Cardiac fibroblast (primary cell): ENCODE data around the gene SOX30.
"Not testable (repeated sequence)": the region's sequence is repeated elsewhere in the genome, so short reads cannot be mapped to it uniquely, and the experiment has no call there.

ENCODE experiments used
- DNase-seq, 2 donors: peaks; one replicate each; pipeline versions ENCODE4 v3.0.0 to v3.0.0-alpha.2; 2010; ENCODE audit warnings: low read depth in 2 of 2
- H3K4me3 ChIP-seq, 2 donors: replicated peaks in 1 of 2; 1 replicate in 1 of 2; 2 replicates in 1 of 2; pipeline ENCODE4 v1.5.1; 2011; ENCODE audit warnings: low read depth in 2 of 2, low read length in 2 of 2, mild to moderate bottlenecking in 2 of 2, moderate library complexity in 1 of 2
- TF ChIP-seq, protein P1 (sequence below): IDR thresholded peaks from one replicate; pipeline ENCODE4 v1.5.1; 2011; ENCODE audit warnings: low read depth, mild to moderate bottlenecking, low read length, inconsistent platforms

SOX30 gene

GRCh38 chr5:157652377-157652692, at the start of gene SOX30:
SOX30 (minus strand) TSS chr5:157652438; CDS start chr5:157652078, 360 bp downstream.
- DNase-seq, result no peak
- TF ChIP-seq, protein P1, sequence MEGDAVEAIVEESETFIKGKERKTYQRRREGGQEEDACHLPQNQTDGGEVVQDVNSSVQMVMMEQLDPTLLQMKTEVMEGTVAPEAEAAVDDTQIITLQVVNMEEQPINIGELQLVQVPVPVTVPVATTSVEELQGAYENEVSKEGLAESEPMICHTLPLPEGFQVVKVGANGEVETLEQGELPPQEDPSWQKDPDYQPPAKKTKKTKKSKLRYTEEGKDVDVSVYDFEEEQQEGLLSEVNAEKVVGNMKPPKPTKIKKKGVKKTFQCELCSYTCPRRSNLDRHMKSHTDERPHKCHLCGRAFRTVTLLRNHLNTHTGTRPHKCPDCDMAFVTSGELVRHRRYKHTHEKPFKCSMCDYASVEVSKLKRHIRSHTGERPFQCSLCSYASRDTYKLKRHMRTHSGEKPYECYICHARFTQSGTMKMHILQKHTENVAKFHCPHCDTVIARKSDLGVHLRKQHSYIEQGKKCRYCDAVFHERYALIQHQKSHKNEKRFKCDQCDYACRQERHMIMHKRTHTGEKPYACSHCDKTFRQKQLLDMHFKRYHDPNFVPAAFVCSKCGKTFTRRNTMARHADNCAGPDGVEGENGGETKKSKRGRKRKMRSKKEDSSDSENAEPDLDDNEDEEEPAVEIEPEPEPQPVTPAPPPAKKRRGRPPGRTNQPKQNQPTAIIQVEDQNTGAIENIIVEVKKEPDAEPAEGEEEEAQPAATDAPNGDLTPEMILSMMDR, result no peak
- H3K4me3 ChIP-seq, result peak within 1 kb of the TSS; percentile 19 to 31

GRCh38 chr5:157698674-157699073, 46.4 kb upstream of the SOX30 start:
- not testable (repeated sequence) for DNase-seq, H3K4me3 ChIP-seq

DNA sequence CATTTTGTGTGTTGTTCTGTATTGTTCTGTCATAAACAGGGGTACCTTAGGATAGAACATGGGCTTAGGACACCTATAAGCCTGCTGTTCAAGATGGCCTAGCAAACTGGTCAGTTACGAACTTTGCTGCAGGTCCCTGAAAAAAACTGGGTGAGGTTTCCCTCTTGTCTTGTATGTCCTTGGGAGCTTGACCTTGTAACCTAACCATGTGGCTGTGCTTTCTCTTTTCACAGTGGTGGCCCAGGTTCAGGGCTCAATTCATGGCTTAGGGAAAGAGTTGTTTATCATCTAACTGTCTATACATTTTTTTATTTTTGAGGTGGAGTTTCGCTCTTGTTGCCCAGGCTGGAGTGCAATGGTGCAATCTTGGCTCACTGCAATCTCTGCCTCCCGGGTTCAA, 43.9 kb upstream of the SOX30 start:
- not testable (repeated sequence) for H3K4me3 ChIP-seq, DNase-seq

GRCh38 chr5:157693816-157694215, 41.6 kb upstream of the SOX30 start:
- not testable (repeated sequence) for DNase-seq, H3K4me3 ChIP-seq

GRCh38 chr5:157690690-157691433, 38.6 kb upstream of the SOX30 start:
- DNase-seq, result no peak
- TF ChIP-seq, protein P1, result no peak
- H3K4me3 ChIP-seq, result no peak overlapping the region

DNA sequence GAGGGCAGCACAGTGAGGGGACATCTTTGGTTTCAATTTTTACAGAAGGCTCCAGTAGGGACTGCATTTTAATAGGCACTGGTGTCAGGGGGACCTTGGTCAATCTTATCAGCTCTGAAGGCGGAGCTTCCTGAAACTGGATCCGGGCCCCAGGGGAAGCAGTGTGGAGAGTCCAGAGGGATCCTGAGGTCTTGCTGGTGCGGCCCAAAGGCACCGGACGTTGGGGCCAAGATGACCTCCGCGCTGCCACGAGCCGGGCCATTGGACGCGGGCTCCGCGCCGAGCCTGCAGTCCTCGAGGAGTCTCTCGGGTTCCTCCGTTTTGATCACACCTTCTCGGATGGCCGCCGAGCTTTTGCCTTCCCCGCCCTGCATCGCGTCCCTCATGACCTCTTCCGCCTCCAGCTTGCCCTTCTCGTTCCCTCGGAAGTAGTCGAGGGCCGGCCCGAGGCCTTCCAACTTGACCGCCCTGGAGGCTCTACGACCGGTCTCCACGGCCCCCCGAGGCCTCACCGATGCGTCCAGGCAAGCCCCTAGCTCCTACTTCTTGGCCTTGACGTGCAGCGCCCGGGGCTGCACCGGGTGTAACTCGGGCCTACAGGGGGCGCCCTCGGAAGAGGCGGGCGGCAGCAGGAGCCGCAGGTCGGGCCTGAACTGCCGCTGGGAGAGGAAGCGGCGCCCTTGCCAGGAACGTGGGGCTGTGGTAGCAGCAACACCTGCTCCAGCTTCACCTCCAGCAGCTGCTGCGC, 37.9 kb upstream of the SOX30 start:
- no peak for DNase-seq
- no peak overlapping the region for H3K4me3 ChIP-seq
- TF ChIP-seq, protein P1, result no peak

DNA sequence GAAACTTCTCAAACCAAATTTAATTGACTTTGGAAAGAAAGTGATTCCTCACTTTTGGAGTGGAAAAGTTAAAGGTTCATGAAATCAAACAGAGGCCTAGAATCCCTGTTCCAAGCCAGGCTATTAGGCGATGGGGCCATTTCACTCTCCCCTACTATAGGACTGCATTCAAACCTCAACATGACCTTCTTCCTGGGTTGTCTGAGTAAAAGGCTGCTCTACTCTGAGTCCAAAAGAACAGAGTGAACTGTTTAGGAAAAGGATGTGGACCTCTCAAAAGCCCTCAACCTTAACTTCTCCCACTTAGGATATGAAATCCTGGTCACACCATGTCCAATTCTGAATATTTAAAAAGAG, 34.9 kb upstream of the SOX30 start:
- TF ChIP-seq, protein P1, result no peak
- H3K4me3 ChIP-seq, result no peak overlapping the region
- no peak for DNase-seq

GRCh38 chr5:157686276-157687197, 34.3 kb upstream of the SOX30 start:
- not testable (repeated sequence) for H3K4me3 ChIP-seq, DNase-seq
